ENCODE results near the gene CCL24. TPM values are rescaled to one million over a fixed set of nuclear protein-coding genes. Genes with fewer than 3 reads are reported as not detected.
"Not testable (repeated sequence)": the region's sequence is repeated elsewhere in the genome, so short reads cannot be mapped to it uniquely, and the experiment has no call there.

CCL24 gene
- total RNA-seq, 1 donor from 2014 or later: not detected

DNA sequence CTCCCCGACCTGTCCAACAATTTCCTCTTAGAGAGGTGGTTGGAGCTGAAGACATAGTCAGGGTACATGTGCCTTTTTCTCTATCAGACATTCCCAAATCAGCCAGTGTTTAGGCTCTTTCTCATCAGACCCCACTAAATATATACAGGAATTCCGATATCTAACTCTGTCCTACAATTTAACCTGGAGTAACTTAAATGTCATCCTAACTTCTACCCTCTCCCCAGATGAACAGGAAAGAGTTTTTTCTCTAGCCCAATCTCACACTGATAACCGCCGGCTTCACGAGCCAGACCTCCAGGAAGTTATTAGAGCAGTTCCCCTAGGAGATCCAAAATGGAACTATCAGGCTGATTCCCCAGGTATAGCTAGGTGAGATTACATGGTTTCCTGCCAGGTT, 30.5 kb downstream of the CCL24 start:
- not testable (repeated sequence) for DNase-seq (ENCODE audit: low read depth in 2 of 2)

DNA sequence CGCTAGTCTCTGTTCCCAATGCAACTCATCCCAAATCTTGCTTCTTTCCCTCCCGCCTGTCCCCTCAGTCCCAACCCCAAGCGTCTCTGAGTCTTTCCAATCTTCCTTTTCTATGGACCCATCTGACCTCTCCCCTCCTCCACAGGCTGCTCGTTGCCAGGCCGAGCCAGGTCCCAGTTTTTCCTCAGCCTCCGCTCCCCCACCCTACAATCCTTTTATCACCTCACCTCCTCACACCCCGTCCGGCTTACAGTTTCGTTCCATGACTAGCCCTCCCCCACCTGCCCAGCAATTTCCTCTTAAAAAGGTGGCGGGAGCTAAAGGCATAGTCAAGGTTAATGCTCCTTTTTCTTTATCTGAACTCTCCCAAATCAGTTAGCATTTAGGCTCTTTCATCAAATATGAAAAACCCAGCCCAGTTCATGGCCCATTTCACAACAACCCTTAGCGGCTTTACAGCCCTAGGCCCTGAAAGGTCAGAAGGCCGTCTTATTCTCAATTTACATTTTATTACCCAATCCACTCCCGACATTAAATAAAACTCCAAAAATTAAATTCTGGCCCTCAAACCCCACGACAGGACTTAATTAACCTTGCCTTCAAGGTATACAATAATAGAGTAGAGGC, 32.8 kb downstream of the CCL24 start:
- DNase-seq (ENCODE audit: low read depth in 2 of 2): not testable (repeated sequence)

DNA sequence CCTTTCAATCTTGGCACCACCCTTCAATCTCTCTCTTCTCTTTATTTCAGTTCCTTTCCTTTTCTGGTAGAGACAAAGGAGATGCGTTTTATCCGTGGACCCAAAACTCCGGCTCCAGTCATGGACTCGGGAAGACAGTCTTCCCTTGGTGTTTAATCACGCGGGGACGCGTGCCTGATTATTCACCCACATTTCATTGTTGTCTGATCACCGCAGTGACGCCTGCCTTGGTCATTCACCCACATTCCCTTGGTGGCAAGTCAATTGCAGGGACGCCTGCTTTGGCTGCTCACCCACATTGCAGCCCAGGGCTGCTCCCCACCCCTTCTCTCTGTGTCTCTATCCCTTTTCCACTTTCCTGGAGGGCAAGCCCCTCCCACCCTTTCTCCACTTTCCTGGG, 34.1 kb downstream of the CCL24 start:
- DNase-seq (ENCODE audit: low read depth in 2 of 2): not testable (repeated sequence)

DNA sequence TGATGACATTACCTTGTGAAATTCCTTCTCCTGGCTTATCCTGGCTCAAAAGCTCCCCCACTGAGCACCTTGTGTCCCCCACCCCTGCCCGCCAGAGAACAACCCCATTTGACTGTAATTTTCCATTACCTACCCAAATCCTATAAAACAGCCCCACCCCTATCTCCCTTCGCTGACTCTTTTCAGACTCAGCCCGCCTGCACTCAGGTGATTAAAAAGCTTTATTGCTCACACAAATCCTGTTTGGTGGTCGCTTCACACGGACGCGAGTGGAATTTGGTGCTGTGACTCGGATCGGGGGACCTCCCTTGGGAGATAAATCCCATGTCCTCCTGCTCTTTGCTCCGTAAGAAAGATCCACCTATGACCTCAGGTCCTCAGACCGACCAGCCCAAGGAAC, 34.6 kb downstream of the CCL24 start:
- DNase-seq (ENCODE audit: low read depth in 2 of 2): not testable (repeated sequence)

DNA sequence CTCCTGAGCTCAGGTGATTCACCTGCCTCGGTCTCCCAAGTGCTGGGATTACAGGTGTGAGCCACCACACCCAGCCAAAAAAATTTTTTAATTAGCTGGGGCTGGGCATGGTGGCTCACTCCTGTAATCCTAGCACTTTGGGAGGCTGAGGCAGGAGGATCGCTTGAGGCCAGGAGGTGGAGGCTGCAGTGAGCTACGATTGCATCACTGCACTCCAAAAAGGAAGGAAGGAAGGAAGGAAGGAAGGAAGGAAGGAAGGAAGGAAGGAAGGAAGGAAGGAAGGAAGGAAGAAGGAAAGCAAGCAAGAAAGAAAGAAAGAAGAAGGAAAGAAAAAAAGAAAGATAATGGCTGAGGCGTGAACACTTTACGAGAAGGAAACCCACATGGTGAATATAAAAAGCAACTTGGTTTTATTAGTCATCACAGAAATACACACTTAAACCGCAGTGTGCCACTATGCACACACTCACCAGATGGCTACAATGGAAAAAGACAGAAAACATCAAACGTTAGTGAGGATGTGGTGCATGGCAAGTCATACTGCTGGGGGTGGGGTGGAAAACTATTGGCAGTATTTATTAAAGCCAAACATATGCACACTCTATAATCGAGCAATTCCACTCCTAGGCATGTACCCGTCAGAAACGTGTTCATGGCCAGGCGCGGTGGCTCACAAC, 37.2 kb downstream of the CCL24 start:
- DNase-seq (ENCODE audit: low read depth in 2 of 2): peak; percentile 24 to 34

DNA sequence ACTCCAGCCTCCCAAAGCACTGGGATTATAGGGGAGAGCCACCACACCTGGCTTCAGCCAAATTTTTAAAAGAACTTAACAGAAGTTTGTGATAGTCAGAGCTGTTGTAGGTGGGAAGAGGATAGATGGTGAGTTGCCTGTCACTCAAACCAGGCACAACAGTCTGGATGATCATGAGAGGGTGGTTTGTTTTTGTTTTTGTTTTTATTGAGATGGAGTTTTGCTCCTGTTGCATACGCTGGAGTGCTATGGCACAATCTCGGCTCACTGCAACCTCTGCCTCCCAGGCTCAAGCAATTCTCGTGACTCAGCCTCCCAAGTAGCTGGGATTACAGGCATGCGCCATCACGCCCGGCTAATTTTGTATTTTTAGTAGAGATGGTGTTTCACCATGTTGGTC, 39.6 kb downstream of the CCL24 start:
- DNase-seq (ENCODE audit: low read depth in 2 of 2): not testable (repeated sequence)

DNA sequence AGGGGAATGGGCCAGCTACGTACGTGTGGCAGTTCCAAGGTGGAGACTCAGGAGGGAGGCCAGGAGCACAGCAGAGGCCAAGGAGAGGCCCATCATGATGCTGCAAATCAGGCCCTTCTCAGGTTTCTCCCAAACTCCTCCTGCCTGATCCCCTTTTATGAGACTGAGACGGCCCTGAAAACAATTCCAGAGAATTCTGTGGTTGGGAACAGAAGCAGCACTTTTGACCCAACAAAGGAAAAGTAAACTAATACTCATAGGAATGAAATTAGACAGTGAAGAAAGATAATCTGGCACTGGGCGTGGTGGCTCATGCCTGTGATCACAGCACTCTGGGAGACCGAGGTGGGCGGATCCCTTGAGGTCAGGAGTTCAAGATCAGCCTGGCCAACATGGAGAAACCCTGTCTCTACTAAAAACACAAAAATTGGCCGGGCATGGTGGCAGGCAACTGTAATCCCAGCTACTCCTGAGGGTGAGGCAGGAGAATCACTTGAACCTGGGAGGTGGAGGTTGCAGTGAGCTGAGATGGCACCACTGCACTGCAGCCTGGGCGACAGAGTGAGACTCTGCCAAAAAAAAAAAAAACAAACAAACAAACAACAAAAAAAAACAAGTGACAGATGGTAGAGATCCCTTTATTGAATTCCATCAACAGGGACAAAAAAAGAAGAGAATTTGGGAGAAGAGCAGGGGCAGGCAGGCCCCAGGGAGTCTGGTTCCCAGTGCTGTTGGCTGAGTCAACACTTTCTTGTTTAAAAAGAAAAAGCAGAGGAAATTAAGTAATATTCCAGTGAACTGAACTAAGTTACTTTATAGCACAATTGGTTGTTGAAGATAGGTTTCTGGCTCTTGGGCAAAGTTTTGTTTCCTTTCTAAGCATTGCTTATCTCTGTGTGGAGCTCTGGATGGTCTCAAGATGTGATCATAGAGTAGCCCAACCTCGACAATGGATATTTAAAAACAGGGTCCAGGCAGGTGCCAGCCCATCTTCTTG, 41.2 kb downstream of the CCL24 start, which contains the start of gene CCL26:
Gene CCL26, minus strand, starts transcription at position 131 of the 997 bp plus-strand sequence. Its CDS starts 35 bp downstream, at position 96.
- no peak for DNase-seq (ENCODE audit: low read depth in 2 of 2)

DNA sequence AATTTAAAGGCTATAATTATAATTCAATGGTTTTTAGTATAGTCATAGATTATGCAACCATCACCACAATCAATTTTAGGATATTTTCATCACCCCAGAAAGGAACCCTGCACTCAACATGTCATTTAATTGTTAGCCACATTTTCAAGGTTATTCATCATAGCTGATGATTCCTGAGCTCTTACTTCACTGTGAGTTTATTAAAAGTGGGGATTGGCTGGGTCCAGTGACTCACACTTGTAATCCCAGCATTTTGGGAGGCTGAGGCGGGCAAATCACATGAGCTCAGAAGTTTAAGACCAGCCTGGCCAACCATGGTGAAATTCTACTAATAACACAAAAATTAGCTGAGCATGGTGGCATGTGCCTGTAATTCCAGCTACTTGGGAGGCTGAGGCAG, 42.4 kb downstream of the CCL24 start:
- no peak for DNase-seq (ENCODE audit: low read depth in 2 of 2)

DNA sequence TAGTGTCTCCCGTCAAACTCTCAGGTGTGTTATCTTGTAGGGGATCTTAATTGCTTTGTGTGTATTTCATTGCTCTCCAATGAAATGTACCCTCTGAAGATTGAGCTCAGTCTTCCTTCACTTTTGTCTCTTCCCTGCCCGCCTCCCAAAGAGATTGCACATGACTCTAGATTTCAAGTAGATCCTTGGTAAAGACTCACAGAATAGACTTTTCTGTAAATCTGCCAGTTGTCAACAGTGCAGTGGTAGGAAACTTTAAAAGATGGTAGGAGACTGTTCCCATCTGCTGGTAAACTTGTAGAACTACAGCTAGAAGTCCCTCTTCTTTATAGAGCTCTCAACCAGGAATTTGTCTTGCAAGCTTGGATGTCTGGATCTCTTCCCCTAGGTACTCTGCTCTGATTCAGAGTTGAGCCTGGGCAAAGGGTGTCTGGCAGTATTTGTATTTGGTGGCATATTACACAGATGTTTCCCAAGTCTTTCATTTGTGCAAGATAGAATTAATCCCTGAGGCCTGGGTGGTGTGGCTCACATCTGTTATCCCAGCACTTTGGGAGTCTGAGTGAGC, 51.2 kb downstream of the CCL24 start:
- peak; percentile 56 to 71 for DNase-seq (ENCODE audit: low read depth in 2 of 2)

DNA sequence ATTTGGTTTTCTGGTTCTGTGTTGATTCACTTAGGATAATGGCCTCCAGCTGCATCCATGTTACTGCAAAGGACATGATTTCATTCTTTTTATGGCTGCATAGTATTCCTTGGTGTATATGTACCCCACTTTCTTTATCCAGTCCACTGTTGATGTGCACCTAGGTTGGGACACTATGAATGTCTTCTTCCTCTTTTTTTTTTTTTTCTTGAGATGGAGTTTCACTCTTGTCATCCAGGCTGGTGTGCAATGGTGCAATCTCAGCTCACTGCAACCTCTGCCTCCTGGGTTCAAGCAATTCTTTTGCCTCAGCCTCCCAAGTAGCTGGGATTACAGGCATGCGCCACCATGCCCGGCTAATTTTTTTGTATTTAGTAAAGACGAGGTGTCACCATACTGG, 51.8 kb downstream of the CCL24 start:
- DNase-seq (ENCODE audit: low read depth in 2 of 2): not testable (repeated sequence)

Other genes with a start within 250 kb of the CCL24 start
- 30.0 and 32.6 TPM in 2 replicates for gene HIP1, start 74.9 kb downstream of the CCL24 start, total RNA-seq
- gene CCL26, start 41.6 kb downstream of the CCL24 start, total RNA-seq: not detected in 2 replicates
- 11.9 and 19.0 TPM in 2 replicates for gene RHBDD2, start 65.2 kb upstream of the CCL24 start, total RNA-seq
- 68.0 and 112 TPM in 2 replicates for gene POR, start 101.3 kb upstream of the CCL24 start, total RNA-seq
- 34.3 and 85.8 TPM in 2 replicates for gene TMEM120A, start 180.8 kb upstream of the CCL24 start, total RNA-seq
- 20.4 and 24.4 TPM in 2 replicates for gene STYXL1, start 234.2 kb upstream of the CCL24 start, total RNA-seq
- 32.5 and 45.8 TPM in 2 replicates for gene MDH2, start 234.3 kb upstream of the CCL24 start, total RNA-seq

All from dermis microvascular lymphatic vessel endothelial cell (primary cell).